HL-60 (cell line): ENCODE results near the gene CD300C.

Experiments used
- DNase-seq, 2 experiments: peaks; one replicate each; pipeline ENCODE4 v3.0.0-alpha.2; 2010 to 2020; ENCODE audit warnings: low read depth in 1 of 2, low spot score in 1 of 2
- H3K27ac ChIP-seq: fragments of 250-450 bp; sonication (Bioruptor Pico); replicated peaks from 2 replicates; pipeline ENCODE4 v1.5.1; 2020; ENCODE audit warnings: mild to moderate bottlenecking, moderate library complexity
- H3K27me3 ChIP-seq: fragments of 250-450 bp; sonication (Bioruptor Pico); 2 replicates; pipeline ENCODE4 v1.5.1; 2021; ENCODE audit warnings: mild to moderate bottlenecking, moderate library complexity; ENCODE audit not compliant: insufficient read depth, poor library complexity, severe bottlenecking
- H3K4me3 ChIP-seq: replicated peaks from 2 replicates; pipeline ENCODE4 v1.5.1; 2011; ENCODE audit warnings: mild to moderate bottlenecking, control low read depth, low read length; ENCODE audit not compliant: insufficient read depth
- GABPA ChIP-seq: IDR thresholded peaks from 2 replicates; pipeline ENCODE4 v1.6.1; 2012; ENCODE audit warnings: low read depth
- POLR2AphosphoS5 ChIP-seq: IDR thresholded peaks from 2 replicates; pipeline ENCODE4 v1.6.1; 2012; ENCODE audit warnings: low read depth
- SPI1 ChIP-seq: IDR thresholded peaks from 2 replicates; pipeline ENCODE4 v1.6.1; 2012; ENCODE audit warnings: low read depth, mild to moderate bottlenecking, borderline replicate concordance
- TF ChIP-seq, protein P1 (sequence below): IDR thresholded peaks from 2 replicates; pipeline ENCODE4 v1.6.1; 2012; ENCODE audit warnings: low read depth; ENCODE audit not compliant: insufficient replicate concordance
- TF ChIP-seq, protein P2 (sequence below): IDR thresholded peaks from one replicate; pipeline ENCODE4 v1.5.1; 2011; ENCODE audit warnings: low read length, control low read depth, inconsistent platforms; ENCODE audit not compliant: insufficient read depth

CD300C gene

DNA sequence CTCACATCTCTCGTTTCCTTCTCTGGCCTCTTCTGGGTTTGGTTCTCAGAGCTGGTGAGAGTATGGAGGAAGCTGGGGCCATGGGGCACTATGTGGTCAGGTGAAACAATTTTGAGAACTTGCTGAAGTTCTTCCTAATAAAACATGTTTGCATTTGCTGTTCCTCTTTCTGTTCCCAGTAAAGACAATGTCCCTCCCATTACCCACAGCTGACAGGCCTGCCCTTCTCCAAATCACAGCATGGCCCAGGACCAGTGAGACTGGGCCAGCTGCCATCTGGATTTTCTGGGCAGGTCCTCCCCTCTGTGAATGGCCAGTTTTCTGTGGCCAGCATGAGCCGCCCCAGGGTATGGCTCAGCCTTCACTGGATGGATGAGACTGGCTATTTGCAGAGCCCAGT is 21.5 kb upstream of the CD300C start, which contains the start of gene CD300H:
Gene CD300H, minus strand, starts transcription at position 113 of the 400 bp plus-strand sequence.
- TF ChIP-seq GABPA (no peak), SPI1 (peak; percentile 52; the same call in 1 of the 2 replicates)
- TF ChIP-seq, protein P1, sequence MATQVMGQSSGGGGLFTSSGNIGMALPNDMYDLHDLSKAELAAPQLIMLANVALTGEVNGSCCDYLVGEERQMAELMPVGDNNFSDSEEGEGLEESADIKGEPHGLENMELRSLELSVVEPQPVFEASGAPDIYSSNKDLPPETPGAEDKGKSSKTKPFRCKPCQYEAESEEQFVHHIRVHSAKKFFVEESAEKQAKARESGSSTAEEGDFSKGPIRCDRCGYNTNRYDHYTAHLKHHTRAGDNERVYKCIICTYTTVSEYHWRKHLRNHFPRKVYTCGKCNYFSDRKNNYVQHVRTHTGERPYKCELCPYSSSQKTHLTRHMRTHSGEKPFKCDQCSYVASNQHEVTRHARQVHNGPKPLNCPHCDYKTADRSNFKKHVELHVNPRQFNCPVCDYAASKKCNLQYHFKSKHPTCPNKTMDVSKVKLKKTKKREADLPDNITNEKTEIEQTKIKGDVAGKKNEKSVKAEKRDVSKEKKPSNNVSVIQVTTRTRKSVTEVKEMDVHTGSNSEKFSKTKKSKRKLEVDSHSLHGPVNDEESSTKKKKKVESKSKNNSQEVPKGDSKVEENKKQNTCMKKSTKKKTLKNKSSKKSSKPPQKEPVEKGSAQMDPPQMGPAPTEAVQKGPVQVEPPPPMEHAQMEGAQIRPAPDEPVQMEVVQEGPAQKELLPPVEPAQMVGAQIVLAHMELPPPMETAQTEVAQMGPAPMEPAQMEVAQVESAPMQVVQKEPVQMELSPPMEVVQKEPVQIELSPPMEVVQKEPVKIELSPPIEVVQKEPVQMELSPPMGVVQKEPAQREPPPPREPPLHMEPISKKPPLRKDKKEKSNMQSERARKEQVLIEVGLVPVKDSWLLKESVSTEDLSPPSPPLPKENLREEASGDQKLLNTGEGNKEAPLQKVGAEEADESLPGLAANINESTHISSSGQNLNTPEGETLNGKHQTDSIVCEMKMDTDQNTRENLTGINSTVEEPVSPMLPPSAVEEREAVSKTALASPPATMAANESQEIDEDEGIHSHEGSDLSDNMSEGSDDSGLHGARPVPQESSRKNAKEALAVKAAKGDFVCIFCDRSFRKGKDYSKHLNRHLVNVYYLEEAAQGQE: no peak
- peak in 1 of 2 experiments; percentile 53 for DNase-seq
- Histone ChIP-seq H3K27me3 (no peaks in the 10 kb centered on the region), H3K27ac (no peak within 1 kb of the TSS), H3K4me3 (no peak within 1 kb of the TSS)

DNA sequence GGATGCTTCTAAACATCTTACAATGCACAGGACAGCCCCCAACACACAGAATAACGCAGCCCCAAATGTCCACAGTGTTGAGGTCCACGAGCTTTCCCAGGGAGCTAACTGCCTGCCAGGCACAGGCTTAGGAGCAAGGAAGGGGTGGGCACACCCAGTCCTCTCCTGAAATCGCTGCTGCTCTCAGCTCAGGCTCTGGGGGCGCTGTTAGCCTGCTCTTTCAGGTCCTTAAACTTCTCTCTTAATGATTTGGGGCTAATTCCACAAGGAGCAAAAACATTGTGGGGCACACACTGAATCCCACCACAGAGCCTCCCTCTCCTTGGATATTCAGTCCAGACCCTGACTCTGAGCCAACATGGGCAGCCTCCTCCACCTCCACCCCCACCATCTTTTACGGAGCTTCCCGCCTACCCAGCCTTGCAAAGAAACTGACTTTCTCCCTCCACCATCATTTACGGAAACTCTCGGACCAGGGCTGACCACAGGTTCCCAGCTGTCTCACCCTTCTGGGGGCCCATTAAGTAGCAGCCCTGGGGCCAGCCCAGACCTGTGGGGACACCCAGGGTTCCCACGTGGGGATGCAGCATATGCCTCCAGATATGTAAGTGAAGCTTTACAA is 20.3 kb upstream of the CD300C start:
- no peak for TF ChIP-seq SPI1
- TF ChIP-seq, protein P2, sequence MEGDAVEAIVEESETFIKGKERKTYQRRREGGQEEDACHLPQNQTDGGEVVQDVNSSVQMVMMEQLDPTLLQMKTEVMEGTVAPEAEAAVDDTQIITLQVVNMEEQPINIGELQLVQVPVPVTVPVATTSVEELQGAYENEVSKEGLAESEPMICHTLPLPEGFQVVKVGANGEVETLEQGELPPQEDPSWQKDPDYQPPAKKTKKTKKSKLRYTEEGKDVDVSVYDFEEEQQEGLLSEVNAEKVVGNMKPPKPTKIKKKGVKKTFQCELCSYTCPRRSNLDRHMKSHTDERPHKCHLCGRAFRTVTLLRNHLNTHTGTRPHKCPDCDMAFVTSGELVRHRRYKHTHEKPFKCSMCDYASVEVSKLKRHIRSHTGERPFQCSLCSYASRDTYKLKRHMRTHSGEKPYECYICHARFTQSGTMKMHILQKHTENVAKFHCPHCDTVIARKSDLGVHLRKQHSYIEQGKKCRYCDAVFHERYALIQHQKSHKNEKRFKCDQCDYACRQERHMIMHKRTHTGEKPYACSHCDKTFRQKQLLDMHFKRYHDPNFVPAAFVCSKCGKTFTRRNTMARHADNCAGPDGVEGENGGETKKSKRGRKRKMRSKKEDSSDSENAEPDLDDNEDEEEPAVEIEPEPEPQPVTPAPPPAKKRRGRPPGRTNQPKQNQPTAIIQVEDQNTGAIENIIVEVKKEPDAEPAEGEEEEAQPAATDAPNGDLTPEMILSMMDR: peak; percentile 83
- H3K27ac ChIP-seq: no peak overlapping the region
- no peaks in the 10 kb centered on the region for H3K27me3 ChIP-seq
- DNase-seq: peak in 1 of 2 experiments; percentile 42
- no peak overlapping the region for H3K4me3 ChIP-seq

DNA sequence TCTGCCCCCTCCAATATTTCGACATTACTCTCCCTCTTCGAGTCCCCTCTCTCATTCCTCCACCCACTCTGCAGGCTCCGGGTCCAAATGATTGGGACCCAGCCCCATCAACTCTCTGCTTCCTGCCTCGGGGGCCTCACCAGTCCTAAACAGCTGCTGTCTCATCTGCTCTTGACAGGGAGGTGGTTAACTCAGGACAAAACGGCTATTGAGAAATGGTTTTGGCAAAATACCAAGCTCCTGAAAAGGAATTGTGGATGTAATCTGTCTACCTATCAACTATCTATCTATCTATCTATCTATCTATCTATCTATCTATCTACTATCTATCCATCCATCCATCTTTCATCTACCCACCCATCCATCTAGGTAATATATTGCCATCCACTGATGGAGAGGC is 19.2 kb upstream of the CD300C start:
- Histone ChIP-seq H3K27me3 (no peaks in the 10 kb centered on the region), H3K4me3 (no peak overlapping the region), H3K27ac (no peak overlapping the region)
- TF ChIP-seq SPI1 (no peak), POLR2AphosphoS5 (no peak), GABPA (no peak)
- TF ChIP-seq, protein P1: no peak
- TF ChIP-seq, protein P2: no peak
- no peak for DNase-seq

DNA sequence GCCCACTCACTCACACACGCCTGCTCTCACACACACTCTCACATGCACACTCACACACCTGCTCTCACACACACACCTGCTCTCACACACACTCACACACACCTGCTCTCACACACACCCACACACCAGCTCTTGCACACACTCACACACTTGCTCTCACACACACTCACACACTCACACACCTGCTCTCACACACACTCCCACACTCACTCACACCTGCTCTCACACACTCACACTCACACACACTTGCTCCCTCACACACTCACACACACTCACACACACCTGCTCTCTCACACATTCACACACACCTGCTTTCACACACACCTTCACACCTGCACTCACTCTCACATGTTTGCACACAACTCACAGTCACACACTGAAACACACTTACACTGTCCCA is 17.4 kb upstream of the CD300C start:
- DNase-seq: no peak
- H3K27me3 ChIP-seq: no peaks in the 10 kb centered on the region
- no peak for TF ChIP-seq GABPA
- no peak overlapping the region for H3K4me3 ChIP-seq
- H3K27ac ChIP-seq: no peak overlapping the region

DNA sequence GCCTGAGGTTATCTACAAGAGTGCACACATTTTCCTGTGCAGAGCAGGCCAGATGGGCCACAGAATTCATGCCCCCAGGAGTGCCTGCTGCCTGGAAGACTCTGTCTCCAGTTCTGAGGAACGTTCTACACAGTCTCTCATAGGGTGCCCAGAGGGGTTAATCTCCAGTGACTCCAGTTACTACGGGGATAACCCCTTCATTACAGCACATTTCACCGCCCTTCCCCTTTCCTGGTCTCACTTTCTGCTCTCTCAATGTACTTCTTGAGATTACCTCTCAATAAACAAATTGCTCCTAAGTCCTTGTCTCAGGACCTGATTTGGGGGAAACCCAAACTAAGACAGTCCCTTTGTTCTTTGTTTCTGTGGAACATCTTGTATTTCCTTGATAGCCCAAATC is 15.7 kb upstream of the CD300C start:
- Histone ChIP-seq H3K27me3 (no peaks in the 10 kb centered on the region), H3K4me3 (no peak overlapping the region), H3K27ac (no peak overlapping the region)
- TF ChIP-seq, protein P2: no peak
- TF ChIP-seq POLR2AphosphoS5: no peak
- TF ChIP-seq GABPA: no peak
- TF ChIP-seq, protein P1: no peak
- no peak for TF ChIP-seq SPI1
- DNase-seq: no peak
